HEK293T (cell line): ENCODE data around the gene DSCAM.

ENCODE experiments used
- ARNT ChIP-seq: fragments of 450-650 bp; IDR thresholded peaks from 2 replicates; pipeline ENCODE4 v1.6.1; 2017; ENCODE audit warnings: mild to moderate bottlenecking
- BHLHE40 ChIP-seq: fragments of 450-650 bp; IDR thresholded peaks from 2 replicates; pipeline ENCODE4 v1.6.1; 2016; ENCODE audit warnings: mild to moderate bottlenecking, moderate library complexity, borderline replicate concordance
- CTBP1 ChIP-seq: fragments of 450-650 bp; IDR thresholded peaks from 2 replicates; pipeline ENCODE4 v1.6.1; 2016; ENCODE audit warnings: borderline replicate concordance
- ELF4 ChIP-seq: fragments of 450-650 bp; IDR thresholded peaks from 2 replicates; pipeline ENCODE4 v1.6.1; 2017; ENCODE audit warnings: antibody characterized with exemption
- FOXA1 ChIP-seq: fragments of 450-650 bp; IDR thresholded peaks from 2 replicates; pipeline ENCODE4 v1.6.1; 2016; ENCODE audit warnings: mild to moderate bottlenecking
- FOXK2 ChIP-seq: fragments of 450-650 bp; IDR thresholded peaks from 2 replicates; pipeline ENCODE4 v1.6.1; 2016; ENCODE audit warnings: mild to moderate bottlenecking
- FOXM1 ChIP-seq: fragments of 450-650 bp; IDR thresholded peaks from 2 replicates; pipeline ENCODE4 v1.6.1; 2017; ENCODE audit warnings: mild to moderate bottlenecking, borderline replicate concordance
- HDGF ChIP-seq: fragments of 450-650 bp; IDR thresholded peaks from 2 replicates; pipeline ENCODE4 v1.6.1; 2017; ENCODE audit warnings: antibody characterized with exemption, borderline replicate concordance
- LEF1 ChIP-seq: fragments of 450-650 bp; IDR thresholded peaks from 2 replicates; pipeline ENCODE4 v1.6.1; 2017; ENCODE audit warnings: mild to moderate bottlenecking, borderline replicate concordance
- NFRKB ChIP-seq: fragments of 450-650 bp; IDR thresholded peaks from 2 replicates; pipeline ENCODE4 v1.6.1; 2016; ENCODE audit warnings: mild to moderate bottlenecking, moderate library complexity
- SP1 ChIP-seq: fragments of 450-650 bp; IDR thresholded peaks from 2 replicates; pipeline ENCODE4 v1.6.1; 2017
- SUZ12 ChIP-seq: fragments of 450-650 bp; IDR thresholded peaks from 2 replicates; pipeline ENCODE4 v1.6.1; 2016; ENCODE audit warnings: mild to moderate bottlenecking
- TARDBP ChIP-seq: fragments of 450-650 bp; IDR thresholded peaks from 2 replicates; pipeline ENCODE4 v1.6.1; 2016

DNA sequence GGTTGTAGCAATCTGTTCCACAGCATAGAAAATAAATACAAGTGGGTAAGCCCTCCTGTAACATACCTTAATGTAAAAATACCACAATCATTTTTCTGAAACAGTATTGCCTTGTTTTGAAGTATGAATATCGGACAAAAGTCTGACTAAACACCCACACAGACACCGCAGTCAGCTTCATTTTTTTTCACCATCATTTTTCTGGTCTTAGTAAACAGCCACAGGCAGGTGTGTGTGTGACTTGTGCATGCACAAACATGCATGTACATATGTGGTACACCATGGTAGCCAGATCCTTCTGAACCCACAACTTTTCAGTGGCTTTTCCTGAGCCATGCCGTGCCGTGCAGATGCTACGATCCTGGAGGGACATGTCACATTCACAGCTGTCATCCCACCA lies 718.1 kb downstream of the DSCAM start:
- TF ChIP-seq TARDBP, result no peak
- no peak for TF ChIP-seq ELF4
- no peak for TF ChIP-seq BHLHE40
- no peak for TF ChIP-seq FOXA1
- TF ChIP-seq SP1, result no peak
- no peak for TF ChIP-seq SUZ12
- TF ChIP-seq NFRKB, result no peak
- no peak for TF ChIP-seq HDGF
- no peak for TF ChIP-seq FOXM1
- no peak for TF ChIP-seq LEF1
- TF ChIP-seq CTBP1, result no peak
- no peak for TF ChIP-seq FOXK2
- TF ChIP-seq ARNT, result no peak
